ENCODE data around the gene CCDC88A. TPM values are rescaled to one million over a fixed set of nuclear protein-coding genes. Genes with fewer than 3 reads are reported as not detected.

The CCDC88A gene
- total and polyA plus RNA-seq, 2 donors (not counting 3 experiments of a cell fraction or from before 2014, with no cell fraction given) = 21.1 to 77.4 TPM

DNA sequence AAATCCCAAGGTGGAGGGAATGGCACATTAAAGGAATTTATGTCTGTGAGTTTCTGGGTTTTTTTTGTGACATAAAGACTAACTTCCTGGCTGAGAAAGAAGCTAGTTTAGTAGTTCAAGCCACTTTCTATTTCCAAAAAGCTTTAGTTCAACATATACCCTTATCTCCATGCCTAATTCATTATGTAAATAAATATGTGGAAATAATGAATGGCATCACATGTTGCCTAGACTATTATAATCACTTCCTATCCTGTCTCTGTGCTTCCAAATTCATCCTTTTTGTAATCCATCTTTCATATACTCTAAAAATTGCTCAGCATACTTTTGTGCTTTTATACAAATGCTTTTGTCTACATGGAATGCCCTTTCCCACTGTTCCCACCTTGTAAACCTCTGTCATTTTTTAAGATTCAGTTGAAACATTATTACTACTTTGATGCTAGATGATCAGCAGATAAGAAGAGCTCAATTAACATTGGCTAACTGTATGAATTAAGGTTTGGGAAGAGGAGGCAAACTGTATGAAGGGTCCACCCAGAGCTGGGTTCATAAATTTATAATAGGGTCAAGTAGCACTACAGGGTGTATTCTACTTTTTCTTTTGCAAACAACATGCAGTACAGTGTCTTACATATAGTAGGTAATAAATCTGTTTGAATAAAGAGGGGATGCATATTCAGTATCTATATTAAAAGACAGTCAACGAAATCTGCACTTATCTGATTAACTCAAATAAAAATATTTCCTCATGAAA is 88.9 kb downstream of the CCDC88A start:
- DNase-seq (ENCODE audit: low read depth, low spot score) (no peak), FAIRE-seq (no peak)
- intact Hi-C loops (cut with micrococcal nuclease) = no loop called here
- POLR2A ChIA-PET = no interaction called here
- Histone ChIP-seq H3K79me2 (ENCODE audit: control insufficient read depth, insufficient read depth, low read length) (no peaks in the 10 kb centered on the region), H3K9me3 (replicated peaks; ENCODE audit: control insufficient read depth, insufficient read depth, low read length) (no peaks in the 10 kb centered on the region), H3K9me1 (replicated peaks; ENCODE audit: control insufficient read depth, extremely low read depth, insufficient read depth, low read length) (no peaks in the 10 kb centered on the region), H3K4me3 (replicated peaks in 1 of 3; ENCODE audit: insufficient read depth in 1 of 3, low read depth in 1 of 3, low read length in 3 of 3) (no peak overlapping the region), H3K27ac (ENCODE audit: insufficient read depth, low read depth, low read length) (no peak overlapping the region), H3K27me3 (ENCODE audit: control insufficient read depth in 2 of 2, insufficient read depth in 2 of 2, low read length in 2 of 2) (no peaks in the 10 kb centered on the region), H3K4me1 (ENCODE audit: control insufficient read depth, extremely low read depth, insufficient read depth, low read length) (no peaks in the 10 kb centered on the region), H3K36me3 (ENCODE audit: control insufficient read depth in 2 of 2, extremely low read depth in 1 of 2, insufficient read depth in 2 of 2, low read length in 2 of 2) (peaks cover 0 to 1% of the 10 kb centered on the region in 2 experiments), H3K9ac (replicated peaks; ENCODE audit: extremely low read depth, insufficient read depth, low read length) (no peak overlapping the region), H3K4me2 (ENCODE audit: insufficient read depth, low read length) (no peak overlapping the region), H4K20me1 (replicated peaks; ENCODE audit: control insufficient read depth, extremely low read depth, insufficient read depth, low read length) (no peaks in the 10 kb centered on the region), H2AFZ (ENCODE audit: low read depth, low read length) (no peak overlapping the region)
- CTCF ChIA-PET = interaction anchor here (0.9 to 1.4 kb wide), 3 partner anchors 9 to 101 kb away, joined by 4 to 5 read pairs (median 4); no protein-coding TSS in a partner anchor
- TF ChIP-seq POLR2AphosphoS5 (IDR thresholded peaks at IDR 0.05; ENCODE audit: insufficient read depth, low read depth, low read length) (no peak), GATA2 (IDR thresholded peaks at IDR 0.05; ENCODE audit: insufficient read depth, insufficient read length, low read depth, low read length) (no peak), JUN (IDR thresholded peaks at IDR 0.05; ENCODE audit: borderline replicate concordance, insufficient read depth, insufficient read length, low read depth) (no peak), MAX (IDR thresholded peaks at IDR 0.05; ENCODE audit: insufficient read depth, insufficient read length) (no peak), EZH2 (IDR thresholded peaks at IDR 0.05; ENCODE audit: borderline replicate concordance, low read depth, low read length, severe bottlenecking) (no peak), MYC (IDR thresholded peaks at IDR 0.05; ENCODE audit: low read depth, low read length) (no peak), POLR2A (IDR thresholded peaks at IDR 0.05; ENCODE audit: low read depth, low read length) (no peak)
- TF ChIP-seq, protein P1, sequence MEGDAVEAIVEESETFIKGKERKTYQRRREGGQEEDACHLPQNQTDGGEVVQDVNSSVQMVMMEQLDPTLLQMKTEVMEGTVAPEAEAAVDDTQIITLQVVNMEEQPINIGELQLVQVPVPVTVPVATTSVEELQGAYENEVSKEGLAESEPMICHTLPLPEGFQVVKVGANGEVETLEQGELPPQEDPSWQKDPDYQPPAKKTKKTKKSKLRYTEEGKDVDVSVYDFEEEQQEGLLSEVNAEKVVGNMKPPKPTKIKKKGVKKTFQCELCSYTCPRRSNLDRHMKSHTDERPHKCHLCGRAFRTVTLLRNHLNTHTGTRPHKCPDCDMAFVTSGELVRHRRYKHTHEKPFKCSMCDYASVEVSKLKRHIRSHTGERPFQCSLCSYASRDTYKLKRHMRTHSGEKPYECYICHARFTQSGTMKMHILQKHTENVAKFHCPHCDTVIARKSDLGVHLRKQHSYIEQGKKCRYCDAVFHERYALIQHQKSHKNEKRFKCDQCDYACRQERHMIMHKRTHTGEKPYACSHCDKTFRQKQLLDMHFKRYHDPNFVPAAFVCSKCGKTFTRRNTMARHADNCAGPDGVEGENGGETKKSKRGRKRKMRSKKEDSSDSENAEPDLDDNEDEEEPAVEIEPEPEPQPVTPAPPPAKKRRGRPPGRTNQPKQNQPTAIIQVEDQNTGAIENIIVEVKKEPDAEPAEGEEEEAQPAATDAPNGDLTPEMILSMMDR (IDR thresholded peaks at IDR 0.05; ENCODE audit: extremely low read depth in 1 of 2, insufficient read depth in 1 of 2, low read depth in 1 of 2, low read length in 2 of 2) = no peak
- dilution Hi-C loops (cut with MboI; ENCODE audit: extremely low pct_ligation_motif_present, low sequenced_read_pairs) = no loop called here
- no TSS peak for BruUV-seq (replicated peaks)

Data from endothelial cell of umbilical vein (primary cell).